WTC11 (cell line): ENCODE measurements around the gene SLC39A7.

Experiments used
- ATF1 ChIP-seq: sonication (generic); formaldehyde crosslinking; IDR thresholded peaks from 2 replicates; pipeline ENCODE4 v1.8.1; 2023; ENCODE audit warnings: mild to moderate bottlenecking, moderate library complexity, missing genetic modification reagents
- CBFB ChIP-seq: sonication (generic); formaldehyde crosslinking; IDR thresholded peaks from 2 replicates; pipeline ENCODE4 v1.8.1; 2022; ENCODE audit warnings: mild to moderate bottlenecking, low read depth, missing genetic modification reagents
- JAZF1 ChIP-seq: fragments of 250-450 bp; sonication (Bioruptor Pico); IDR thresholded peaks from 2 replicates; pipeline ENCODE4 v1.9.0; 2021; ENCODE audit warnings: moderate library complexity, mild to moderate bottlenecking, inconsistent platforms
- TEAD4 ChIP-seq: sonication (generic); formaldehyde crosslinking; IDR thresholded peaks from 2 replicates; pipeline ENCODE4 v1.8.0; 2022; ENCODE audit warnings: mild to moderate bottlenecking, missing genetic modification reagents
- ZNF121 ChIP-seq: sonication (generic); formaldehyde crosslinking; IDR thresholded peaks from 2 replicates; pipeline ENCODE4 v1.8.0; 2023; ENCODE audit warnings: missing genetic modification reagents
- ZNF423 ChIP-seq: fragments of 250-450 bp; sonication (Bioruptor Pico); IDR thresholded peaks from 2 replicates; pipeline ENCODE4 v2.1.2; 2022; ENCODE audit warnings: mild to moderate bottlenecking, moderate library complexity
- TF ChIP-seq, protein P1 (sequence below): sonication (generic); formaldehyde crosslinking; IDR thresholded peaks from 2 replicates; pipeline ENCODE4 v1.8.1; 2023; ENCODE audit warnings: mild to moderate bottlenecking, missing genetic modification reagents
- TF ChIP-seq, protein P2 (sequence below): fragments of 200-600 bp; IDR thresholded peaks from 2 replicates; pipeline ENCODE4 v1.8.0; 2022; ENCODE audit warnings: antibody characterized with exemption
- TF ChIP-seq, protein P3 (sequence below): sonication (generic); formaldehyde crosslinking; IDR thresholded peaks from 2 replicates; pipeline ENCODE4 v1.8.0; 2022; ENCODE audit warnings: mild to moderate bottlenecking, missing genetic modification reagents
- TF ChIP-seq, protein P4 (sequence below): sonication (generic); formaldehyde crosslinking; IDR thresholded peaks from 2 replicates; pipeline ENCODE4 v1.8.1; 2022; ENCODE audit warnings: mild to moderate bottlenecking, moderate library complexity, missing genetic modification reagents
- TF ChIP-seq, protein P5 (sequence below): sonication (generic); formaldehyde crosslinking; IDR thresholded peaks from 2 replicates; pipeline ENCODE4 v1.8.0; 2023; ENCODE audit warnings: missing genetic modification reagents

DNA sequence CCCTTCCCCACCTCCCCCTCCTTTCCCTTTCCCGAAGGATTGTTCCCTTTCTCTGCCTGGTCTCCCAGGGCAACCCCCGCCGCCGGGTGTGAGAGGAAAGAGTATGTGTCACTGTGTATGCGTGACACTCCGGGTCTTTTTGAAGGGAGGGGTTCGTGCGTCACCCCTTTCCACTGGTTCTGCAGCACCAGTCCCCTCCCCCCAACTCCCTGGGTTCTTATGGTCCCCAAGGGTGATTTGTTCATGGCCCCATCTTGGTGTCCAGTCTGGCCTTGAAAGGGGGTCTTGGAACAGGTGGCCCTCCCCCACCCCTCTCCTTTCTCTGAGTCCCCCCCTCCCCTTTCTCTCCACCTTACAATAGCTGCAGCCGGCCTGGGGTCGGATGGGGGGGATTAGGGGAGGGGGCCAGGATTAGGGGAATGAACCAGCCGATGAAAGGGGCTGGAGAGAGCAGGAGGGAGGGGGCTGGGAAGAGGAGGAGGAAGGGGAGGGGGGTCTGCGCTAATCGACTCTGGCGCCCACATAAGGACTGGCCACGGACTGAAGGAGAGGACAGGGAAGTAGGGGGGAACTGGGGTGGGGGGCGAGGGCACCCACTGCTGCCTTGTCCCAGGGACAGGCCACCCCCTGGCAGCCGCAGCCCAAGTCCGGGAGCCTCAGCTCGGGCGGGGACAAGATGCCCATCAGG is 6.3 kb downstream of the SLC39A7 start:
- TF ChIP-seq, protein P1, sequence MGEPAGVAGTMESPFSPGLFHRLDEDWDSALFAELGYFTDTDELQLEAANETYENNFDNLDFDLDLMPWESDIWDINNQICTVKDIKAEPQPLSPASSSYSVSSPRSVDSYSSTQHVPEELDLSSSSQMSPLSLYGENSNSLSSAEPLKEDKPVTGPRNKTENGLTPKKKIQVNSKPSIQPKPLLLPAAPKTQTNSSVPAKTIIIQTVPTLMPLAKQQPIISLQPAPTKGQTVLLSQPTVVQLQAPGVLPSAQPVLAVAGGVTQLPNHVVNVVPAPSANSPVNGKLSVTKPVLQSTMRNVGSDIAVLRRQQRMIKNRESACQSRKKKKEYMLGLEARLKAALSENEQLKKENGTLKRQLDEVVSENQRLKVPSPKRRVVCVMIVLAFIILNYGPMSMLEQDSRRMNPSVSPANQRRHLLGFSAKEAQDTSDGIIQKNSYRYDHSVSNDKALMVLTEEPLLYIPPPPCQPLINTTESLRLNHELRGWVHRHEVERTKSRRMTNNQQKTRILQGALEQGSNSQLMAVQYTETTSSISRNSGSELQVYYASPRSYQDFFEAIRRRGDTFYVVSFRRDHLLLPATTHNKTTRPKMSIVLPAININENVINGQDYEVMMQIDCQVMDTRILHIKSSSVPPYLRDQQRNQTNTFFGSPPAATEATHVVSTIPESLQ (CRISPR knock-in tag) = no peak
- TF ChIP-seq CBFB (CRISPR knock-in tag) (no peak), ZNF121 (no peak), TEAD4 (CRISPR knock-in tag) (no peak), ATF1 (no peak), ZNF423 (no peak), JAZF1 (CRISPR knock-in tag) (no peak)
- TF ChIP-seq, protein P2, sequence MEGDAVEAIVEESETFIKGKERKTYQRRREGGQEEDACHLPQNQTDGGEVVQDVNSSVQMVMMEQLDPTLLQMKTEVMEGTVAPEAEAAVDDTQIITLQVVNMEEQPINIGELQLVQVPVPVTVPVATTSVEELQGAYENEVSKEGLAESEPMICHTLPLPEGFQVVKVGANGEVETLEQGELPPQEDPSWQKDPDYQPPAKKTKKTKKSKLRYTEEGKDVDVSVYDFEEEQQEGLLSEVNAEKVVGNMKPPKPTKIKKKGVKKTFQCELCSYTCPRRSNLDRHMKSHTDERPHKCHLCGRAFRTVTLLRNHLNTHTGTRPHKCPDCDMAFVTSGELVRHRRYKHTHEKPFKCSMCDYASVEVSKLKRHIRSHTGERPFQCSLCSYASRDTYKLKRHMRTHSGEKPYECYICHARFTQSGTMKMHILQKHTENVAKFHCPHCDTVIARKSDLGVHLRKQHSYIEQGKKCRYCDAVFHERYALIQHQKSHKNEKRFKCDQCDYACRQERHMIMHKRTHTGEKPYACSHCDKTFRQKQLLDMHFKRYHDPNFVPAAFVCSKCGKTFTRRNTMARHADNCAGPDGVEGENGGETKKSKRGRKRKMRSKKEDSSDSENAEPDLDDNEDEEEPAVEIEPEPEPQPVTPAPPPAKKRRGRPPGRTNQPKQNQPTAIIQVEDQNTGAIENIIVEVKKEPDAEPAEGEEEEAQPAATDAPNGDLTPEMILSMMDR = no peak
- TF ChIP-seq, protein P3, sequence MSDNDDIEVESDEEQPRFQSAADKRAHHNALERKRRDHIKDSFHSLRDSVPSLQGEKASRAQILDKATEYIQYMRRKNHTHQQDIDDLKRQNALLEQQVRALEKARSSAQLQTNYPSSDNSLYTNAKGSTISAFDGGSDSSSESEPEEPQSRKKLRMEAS (CRISPR knock-in tag) = no peak
- TF ChIP-seq, protein P4, sequence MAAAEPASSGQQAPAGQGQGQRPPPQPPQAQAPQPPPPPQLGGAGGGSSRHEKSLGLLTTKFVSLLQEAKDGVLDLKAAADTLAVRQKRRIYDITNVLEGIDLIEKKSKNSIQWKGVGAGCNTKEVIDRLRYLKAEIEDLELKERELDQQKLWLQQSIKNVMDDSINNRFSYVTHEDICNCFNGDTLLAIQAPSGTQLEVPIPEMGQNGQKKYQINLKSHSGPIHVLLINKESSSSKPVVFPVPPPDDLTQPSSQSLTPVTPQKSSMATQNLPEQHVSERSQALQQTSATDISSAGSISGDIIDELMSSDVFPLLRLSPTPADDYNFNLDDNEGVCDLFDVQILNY (CRISPR knock-in tag) = no peak
- TF ChIP-seq, protein P5, sequence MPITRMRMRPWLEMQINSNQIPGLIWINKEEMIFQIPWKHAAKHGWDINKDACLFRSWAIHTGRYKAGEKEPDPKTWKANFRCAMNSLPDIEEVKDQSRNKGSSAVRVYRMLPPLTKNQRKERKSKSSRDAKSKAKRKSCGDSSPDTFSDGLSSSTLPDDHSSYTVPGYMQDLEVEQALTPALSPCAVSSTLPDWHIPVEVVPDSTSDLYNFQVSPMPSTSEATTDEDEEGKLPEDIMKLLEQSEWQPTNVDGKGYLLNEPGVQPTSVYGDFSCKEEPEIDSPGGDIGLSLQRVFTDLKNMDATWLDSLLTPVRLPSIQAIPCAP = no peak
